GM12878 (cell line): ENCODE measurements around the gene CLIC5. TPM values are rescaled to one million over a fixed set of nuclear protein-coding genes. Genes with fewer than 3 reads are reported as not detected.

Experiments
- ATAC-seq: fragments of 200-7000 bp; cut with Tn5 transposase; 3 replicates; pipeline ENCODE4 v1.9.1; 2020; ENCODE audit warnings: mild to moderate bottlenecking, moderate library complexity
- BruUV-seq: library from RNA; stranded (reverse); fragments of 400-500 nt; replicated peaks from 2 replicates; lab custom pipeline; 2021; lab: Mats Ljungman, UMichigan
- CTCF ChIA-PET: fragments of 300-600 bp; sonication (Branson Sonifier 250); formaldehyde crosslinking; extraction: SDS; loops from one replicate; lab custom pipeline; 2021; ENCODE audit warnings: inconsistent platforms; lab: Yijun Ruan, JAX
- POLR2A ChIA-PET: fragments of 350-600 bp; formaldehyde crosslinking; extraction: SDS; loops from one replicate; lab custom pipeline; 2021; ENCODE audit warnings: inconsistent platforms; lab: Charles Lee
- RAD21 ChIA-PET: fragments of 300-600 bp; sonication (Branson Sonifier 250); formaldehyde crosslinking; loops from one replicate; lab custom pipeline; 2023; ENCODE audit warnings: antibody characterized with exemption; ENCODE audit not compliant: unreplicated experiment; lab: Charles Lee
- SMC1A ChIA-PET: fragments of 300-600 bp; sonication (Branson Sonifier 250); formaldehyde crosslinking; loops from one replicate; lab custom pipeline; 2023; ENCODE audit not compliant: unreplicated experiment, uncharacterized antibody; lab: Charles Lee
- DNase-seq: peaks from one replicate; pipeline ENCODE4 v3.0.0-alpha.2; 2011; ENCODE audit warnings: low read depth, low spot score
- FAIRE-seq: peaks from 3 replicates; lab custom pipeline; 2011; peaks lifted over from hg19 to GRCh38; lab: Jason Lieb, UNC
- H2AFZ ChIP-seq: 2 replicates; pipeline ENCODE4 v1.6.0; 2011; ENCODE audit warnings: low read depth, low read length, control low read depth; ENCODE audit not compliant: control insufficient read depth
- H3K27ac ChIP-seq: 2 replicates; pipeline ENCODE4 v1.5.1; 2011; ENCODE audit warnings: control low read depth; ENCODE audit not compliant: control insufficient read depth, insufficient read depth
- H3K27me3 ChIP-seq, 2 experiments: replicated peaks in 1 of 2; 2 replicates each; pipeline versions ENCODE4 v1.6.0 to v1.6.1; 2011; ENCODE audit warnings: low read length in 1 of 2; ENCODE audit not compliant: control insufficient read depth in 2 of 2, insufficient read depth in 2 of 2
- H3K36me3 ChIP-seq, 2 experiments: 2 replicates each; pipeline ENCODE4 v1.5.1; 2011; ENCODE audit warnings: low read length in 1 of 2; ENCODE audit not compliant: control insufficient read depth in 2 of 2, insufficient read depth in 2 of 2
- H3K4me1 ChIP-seq: 2 replicates; pipeline ENCODE4 v1.6.1; 2011; ENCODE audit warnings: mild to moderate bottlenecking, low read length, moderate library complexity, mixed read lengths; ENCODE audit not compliant: control insufficient read depth, insufficient read depth
- H3K4me2 ChIP-seq: 2 replicates; pipeline ENCODE4 v1.6.0; 2011; ENCODE audit warnings: control low read depth; ENCODE audit not compliant: control insufficient read depth, insufficient read depth
- H3K4me3 ChIP-seq: fragments of 200-600 bp; sonication (generic); 2 replicates; pipeline ENCODE4 v1.5.1; 2016
- H3K79me2 ChIP-seq: 2 replicates; pipeline ENCODE4 v1.6.0; 2011; ENCODE audit warnings: low read length; ENCODE audit not compliant: control insufficient read depth, insufficient read depth
- H3K9ac ChIP-seq: 2 replicates; pipeline ENCODE4 v1.8.0; 2011; ENCODE audit warnings: low read length, control low read depth, mixed read lengths; ENCODE audit not compliant: control insufficient read depth, insufficient read depth
- H3K9me3 ChIP-seq: replicated peaks from 3 replicates; pipeline ENCODE4 v1.5.1; 2011; ENCODE audit warnings: mild to moderate bottlenecking, low read length; ENCODE audit not compliant: control insufficient read depth, insufficient read depth
- H4K20me1 ChIP-seq: 2 replicates; pipeline ENCODE4 v1.6.0; 2011; ENCODE audit not compliant: control insufficient read depth, insufficient read depth
- BCL11A ChIP-seq: IDR thresholded peaks from 2 replicates; pipeline ENCODE4 v1.6.1; 2011; ENCODE audit warnings: low read depth, low read length
- IKZF2 ChIP-seq, 2 experiments: fragments of 450-650 bp; IDR thresholded peaks; 2 replicates each; pipeline ENCODE4 v1.6.1; 2017; ENCODE audit warnings: mild to moderate bottlenecking in 2 of 2, moderate library complexity in 2 of 2
- JUND ChIP-seq: IDR thresholded peaks from 2 replicates; pipeline ENCODE4 v1.6.1; 2012; ENCODE audit warnings: low read depth, mild to moderate bottlenecking, low read length, improper control_type of control experiment, moderate library complexity
- MTA2 ChIP-seq: fragments of 450-650 bp; IDR thresholded peaks from 2 replicates; pipeline ENCODE4 v1.6.1; 2016; ENCODE audit warnings: low read depth, mild to moderate bottlenecking, moderate library complexity
- PAX8 ChIP-seq: fragments of 450-650 bp; IDR thresholded peaks from 2 replicates; pipeline ENCODE4 v1.6.1; 2017; ENCODE audit warnings: mild to moderate bottlenecking, moderate library complexity
- POU2F2 ChIP-seq: IDR thresholded peaks from 3 replicates; pipeline ENCODE4 v1.6.1; 2011; ENCODE audit warnings: low read depth, mild to moderate bottlenecking, low read length, borderline replicate concordance
- RELA ChIP-seq: fragments of 450-650 bp; IDR thresholded peaks from 2 replicates; pipeline ENCODE4 v1.8.0; 2014; ENCODE audit warnings: borderline replicate concordance; ENCODE audit not compliant: partially characterized antibody
- SIN3A ChIP-seq: IDR thresholded peaks from 2 replicates; pipeline ENCODE4 v1.6.1; 2012; ENCODE audit warnings: low read depth, low read length, improper control_type of control experiment
- SUPT20H ChIP-seq: IDR thresholded peaks from 2 replicates; pipeline ENCODE4 v1.6.1; 2011; ENCODE audit warnings: low read depth, mild to moderate bottlenecking, low read length, moderate library complexity, borderline replicate concordance; ENCODE audit not compliant: control insufficient read depth
- YBX1 ChIP-seq: fragments of 450-650 bp; IDR thresholded peaks from 2 replicates; pipeline ENCODE4 v1.6.1; 2016; ENCODE audit warnings: antibody characterized with exemption
- WGBS: methylation state at CpG from one replicate; pipeline ENCODE4 v1.1.6; 2016; ENCODE audit warnings: low lambda C conversion rate; ENCODE audit not compliant: insufficient replicate concordance, insufficient coverage; ENCODE audit errors: missing lambda C conversion rate; 5-methylcytosine and 5-hydroxymethylcytosine counted together
- in situ Hi-C: fragments of 300-500 bp; cut with MboI; formaldehyde crosslinking; loops from 9 replicates; pipeline ENCODE4 v1.14.3; 2018; ENCODE audit warnings: mixed read lengths
- intact Hi-C: fragments of 100-400 bp; cut with micrococcal nuclease; formaldehyde crosslinking; loops from one replicate; pipeline ENCODE4 v1.14.2; 2022; ENCODE audit not compliant: unreplicated experiment
- polyA plus RNA-seq, 11 experiments: library from polyadenylated mRNA; depleted of rRNA in 4 of 11; unstranded in 6 of 11; stranded (reverse) in 5 of 11; fragments of >200 nt; fragmentation: Nextera tagmentation in 4 of 11; fragmentation: Illumina TruSeq in 1 of 11; extraction: Ambion mirVana in 4 of 11; extraction: Trizol in 1 of 11; gene quantifications; 1 replicate in 1 of 11; 2 replicates in 10 of 11; pipeline versions ENCODE4 v1.2.1 to v1.2.3, GENCODE V29; 2011 to 2016; ENCODE audit warnings: inconsistent platforms in 2 of 11, missing spikeins in 2 of 11, low read depth in 1 of 11
- total RNA-seq, 4 experiments: library from RNA; depleted of rRNA in 3 of 4; stranded (reverse); fragments of >200 nt in 3 of 4; fragmentation: Illumina TruSeq in 1 of 4; extraction: Trizol in 1 of 4; gene quantifications; 2 replicates each; pipeline versions ENCODE4 v1.2.1 to v1.2.3, GENCODE V29; 2013 to 2021
- TF ChIP-seq, protein P1 (sequence below): fragments of 450-650 bp; formaldehyde crosslinking; IDR thresholded peaks from 2 replicates; pipeline ENCODE4 v1.5.0; 2022; ENCODE audit warnings: mild to moderate bottlenecking, missing genetic modification characterization
- TF ChIP-seq, protein P2 (sequence below): fragments of 450-650 bp; IDR thresholded peaks from 2 replicates; pipeline ENCODE4 v1.6.1; 2018; ENCODE audit warnings: mild to moderate bottlenecking, low read depth, moderate library complexity; ENCODE audit not compliant: partially characterized antibody
- TF ChIP-seq, protein P3 (sequence below): fragments of 450-650 bp; IDR thresholded peaks from 2 replicates; pipeline ENCODE4 v1.6.1; 2017; ENCODE audit warnings: low read depth, mild to moderate bottlenecking, moderate library complexity

Gene CLIC5
- total and polyA plus RNA-seq, 10 of the 15 experiments (the other 5 are each of a cell fraction or from before 2014, with no cell fraction given) = 0.01 to 0.08 (median 0.02) TPM; not detected in 7

DNA sequence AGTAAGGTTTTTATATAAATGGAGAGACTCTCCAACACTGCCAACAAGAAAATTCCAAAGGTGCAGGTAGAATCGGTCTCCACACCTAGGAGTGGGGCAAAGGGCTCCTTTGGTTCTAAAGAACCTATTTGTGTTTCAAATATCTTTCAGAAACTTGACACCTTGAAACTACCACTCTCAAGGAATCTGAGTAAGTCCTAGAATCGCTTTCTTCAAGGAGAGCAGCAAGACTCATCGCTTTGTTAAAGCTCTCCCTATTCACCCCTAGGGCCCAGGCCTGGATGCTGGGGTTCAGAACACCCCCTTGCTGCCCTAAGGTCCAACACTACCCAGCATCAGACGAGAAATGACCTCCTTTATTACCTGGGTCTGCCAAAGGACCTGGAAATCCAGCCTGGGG, 2.0 kb downstream of the CLIC5 start (continued):
- TF ChIP-seq BCL11A (no peak), RELA (no peak)

DNA sequence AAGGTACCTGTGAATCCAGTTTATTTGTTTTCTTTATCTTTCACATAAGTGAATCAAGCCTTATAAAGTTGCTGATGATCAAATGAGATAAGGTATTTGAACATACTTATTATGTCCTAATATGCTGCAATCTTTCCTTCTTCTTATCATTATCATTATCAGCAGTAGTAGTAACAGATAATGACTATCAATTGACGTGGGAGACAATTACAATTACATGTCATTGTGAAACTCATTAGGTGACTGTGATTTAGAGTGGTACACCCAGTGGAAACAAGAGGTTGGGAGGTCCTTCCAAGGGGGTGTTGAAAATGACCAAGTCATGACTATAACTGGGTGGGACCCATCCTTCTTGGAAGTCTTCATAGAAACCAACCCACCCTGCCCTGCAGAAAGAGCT, 2.8 kb downstream of the CLIC5 start:
- Histone ChIP-seq H3K4me2 (no peak overlapping the region), H3K4me1 (peaks cover 10% of the 10 kb centered on the region), H3K27me3 (peaks cover 6 to 27% of the 10 kb centered on the region in 2 experiments), H2AFZ (no peak overlapping the region), H3K9ac (no peak overlapping the region), H3K36me3 (no peaks in the 10 kb centered on the region), H3K4me3 (no peak overlapping the region), H3K9me3 (no peaks in the 10 kb centered on the region; the same call in 1 of the 3 replicates), H4K20me1 (no peaks in the 10 kb centered on the region), H3K27ac (no peak overlapping the region), H3K79me2 (no peaks in the 10 kb centered on the region)
- CTCF ChIA-PET = interaction anchor here (0.5 to 1.4 kb wide), 2 partner anchors 82 to 348 kb away, joined by 4 to 5 read pairs; no protein-coding TSS in a partner anchor
- RAD21 ChIA-PET = interaction anchor here (1.5 kb wide), 1 partner anchor 28 kb away, joined by 3 read pairs; no protein-coding TSS in a partner anchor
- SMC1A ChIA-PET = no interaction called here
- POLR2A ChIA-PET = no interaction called here
- 83% methylated on average over 1 of the region's 1 CpG for WGBS
- no peak for DNase-seq
- no peak for FAIRE-seq
- intact Hi-C loops = no loop called here
- in situ Hi-C loops = no loop called here
- no TSS peak for BruUV-seq
- no peak for ATAC-seq
- TF ChIP-seq PAX8 = no peak
- TF ChIP-seq, protein P1, sequence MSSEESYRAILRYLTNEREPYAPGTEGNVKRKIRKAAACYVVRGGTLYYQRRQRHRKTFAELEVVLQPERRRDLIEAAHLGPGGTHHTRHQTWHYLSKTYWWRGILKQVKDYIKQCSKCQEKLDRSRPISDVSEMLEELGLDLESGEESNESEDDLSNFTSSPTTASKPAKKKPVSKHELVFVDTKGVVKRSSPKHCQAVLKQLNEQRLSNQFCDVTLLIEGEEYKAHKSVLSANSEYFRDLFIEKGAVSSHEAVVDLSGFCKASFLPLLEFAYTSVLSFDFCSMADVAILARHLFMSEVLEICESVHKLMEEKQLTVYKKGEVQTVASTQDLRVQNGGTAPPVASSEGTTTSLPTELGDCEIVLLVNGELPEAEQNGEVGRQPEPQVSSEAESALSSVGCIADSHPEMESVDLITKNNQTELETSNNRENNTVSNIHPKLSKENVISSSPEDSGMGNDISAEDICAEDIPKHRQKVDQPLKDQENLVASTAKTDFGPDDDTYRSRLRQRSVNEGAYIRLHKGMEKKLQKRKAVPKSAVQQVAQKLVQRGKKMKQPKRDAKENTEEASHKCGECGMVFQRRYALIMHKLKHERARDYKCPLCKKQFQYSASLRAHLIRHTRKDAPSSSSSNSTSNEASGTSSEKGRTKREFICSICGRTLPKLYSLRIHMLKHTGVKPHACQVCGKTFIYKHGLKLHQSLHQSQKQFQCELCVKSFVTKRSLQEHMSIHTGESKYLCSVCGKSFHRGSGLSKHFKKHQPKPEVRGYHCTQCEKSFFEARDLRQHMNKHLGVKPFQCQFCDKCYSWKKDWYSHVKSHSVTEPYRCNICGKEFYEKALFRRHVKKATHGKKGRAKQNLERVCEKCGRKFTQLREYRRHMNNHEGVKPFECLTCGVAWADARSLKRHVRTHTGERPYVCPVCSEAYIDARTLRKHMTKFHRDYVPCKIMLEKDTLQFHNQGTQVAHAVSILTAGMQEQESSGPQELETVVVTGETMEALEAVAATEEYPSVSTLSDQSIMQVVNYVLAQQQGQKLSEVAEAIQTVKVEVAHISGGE (CRISPR knock-in tag) = no peak
- TF ChIP-seq, protein P2, sequence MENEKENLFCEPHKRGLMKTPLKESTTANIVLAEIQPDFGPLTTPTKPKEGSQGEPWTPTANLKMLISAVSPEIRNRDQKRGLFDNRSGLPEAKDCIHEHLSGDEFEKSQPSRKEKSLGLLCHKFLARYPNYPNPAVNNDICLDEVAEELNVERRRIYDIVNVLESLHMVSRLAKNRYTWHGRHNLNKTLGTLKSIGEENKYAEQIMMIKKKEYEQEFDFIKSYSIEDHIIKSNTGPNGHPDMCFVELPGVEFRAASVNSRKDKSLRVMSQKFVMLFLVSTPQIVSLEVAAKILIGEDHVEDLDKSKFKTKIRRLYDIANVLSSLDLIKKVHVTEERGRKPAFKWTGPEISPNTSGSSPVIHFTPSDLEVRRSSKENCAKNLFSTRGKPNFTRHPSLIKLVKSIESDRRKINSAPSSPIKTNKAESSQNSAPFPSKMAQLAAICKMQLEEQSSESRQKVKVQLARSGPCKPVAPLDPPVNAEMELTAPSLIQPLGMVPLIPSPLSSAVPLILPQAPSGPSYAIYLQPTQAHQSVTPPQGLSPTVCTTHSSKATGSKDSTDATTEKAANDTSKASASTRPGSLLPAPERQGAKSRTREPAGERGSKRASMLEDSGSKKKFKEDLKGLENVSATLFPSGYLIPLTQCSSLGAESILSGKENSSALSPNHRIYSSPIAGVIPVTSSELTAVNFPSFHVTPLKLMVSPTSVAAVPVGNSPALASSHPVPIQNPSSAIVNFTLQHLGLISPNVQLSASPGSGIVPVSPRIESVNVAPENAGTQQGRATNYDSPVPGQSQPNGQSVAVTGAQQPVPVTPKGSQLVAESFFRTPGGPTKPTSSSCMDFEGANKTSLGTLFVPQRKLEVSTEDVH = no peak
- TF ChIP-seq MTA2 = no peak
- TF ChIP-seq IKZF2 (IDR thresholded peaks at IDR 0.05) = no peak
- TF ChIP-seq SIN3A = no peak
- TF ChIP-seq, protein P3, sequence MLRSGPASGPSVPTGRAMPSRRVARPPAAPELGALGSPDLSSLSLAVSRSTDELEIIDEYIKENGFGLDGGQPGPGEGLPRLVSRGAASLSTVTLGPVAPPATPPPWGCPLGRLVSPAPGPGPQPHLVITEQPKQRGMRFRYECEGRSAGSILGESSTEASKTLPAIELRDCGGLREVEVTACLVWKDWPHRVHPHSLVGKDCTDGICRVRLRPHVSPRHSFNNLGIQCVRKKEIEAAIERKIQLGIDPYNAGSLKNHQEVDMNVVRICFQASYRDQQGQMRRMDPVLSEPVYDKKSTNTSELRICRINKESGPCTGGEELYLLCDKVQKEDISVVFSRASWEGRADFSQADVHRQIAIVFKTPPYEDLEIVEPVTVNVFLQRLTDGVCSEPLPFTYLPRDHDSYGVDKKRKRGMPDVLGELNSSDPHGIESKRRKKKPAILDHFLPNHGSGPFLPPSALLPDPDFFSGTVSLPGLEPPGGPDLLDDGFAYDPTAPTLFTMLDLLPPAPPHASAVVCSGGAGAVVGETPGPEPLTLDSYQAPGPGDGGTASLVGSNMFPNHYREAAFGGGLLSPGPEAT = no peak
- TF ChIP-seq POU2F2 = no peak
- TF ChIP-seq JUND = no peak
- no peak for TF ChIP-seq YBX1
- no peak for TF ChIP-seq SUPT20H
